Stimulated activated CD4-positive, alpha-beta T cell treated with anti-CD3 and anti-CD28 coated beads, Interleukin-12 subunit alpha, Interleukin-12 subunit beta, amount 100 ng/mL, for 24 hours (primary cell): ENCODE measurements around the gene MTFR1L.
"Not testable (repeated sequence)": the region's sequence is repeated elsewhere in the genome, so short reads cannot be mapped to it uniquely, and the experiment has no call there.

ENCODE experiments used
- DNase-seq, 2 experiments: peaks; one replicate each; pipeline ENCODE4 v3.0.0-alpha.2; 2020; ENCODE audit warnings: low read depth in 2 of 2

MTFR1L gene

DNA sequence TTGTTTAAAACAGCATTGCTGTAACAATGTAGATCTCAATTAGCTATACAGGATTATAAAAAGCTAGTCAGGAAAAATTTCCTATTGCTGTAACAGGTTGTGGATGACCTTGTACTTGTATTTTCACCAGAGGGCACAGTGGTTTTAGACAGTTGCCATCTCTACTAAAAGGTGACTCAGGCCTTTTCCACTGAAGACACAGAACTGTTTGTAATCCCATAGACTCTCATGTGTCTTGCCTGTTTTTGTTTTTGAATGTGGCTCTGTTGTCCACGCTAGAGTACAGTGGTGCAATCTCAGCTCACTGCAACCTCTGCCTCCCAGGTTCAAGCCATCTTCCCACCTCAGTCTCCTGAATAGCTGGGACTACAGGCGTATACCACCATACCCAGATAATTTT lies 5.9 kb downstream of the MTFR1L start:
- DNase-seq = no peak

DNA sequence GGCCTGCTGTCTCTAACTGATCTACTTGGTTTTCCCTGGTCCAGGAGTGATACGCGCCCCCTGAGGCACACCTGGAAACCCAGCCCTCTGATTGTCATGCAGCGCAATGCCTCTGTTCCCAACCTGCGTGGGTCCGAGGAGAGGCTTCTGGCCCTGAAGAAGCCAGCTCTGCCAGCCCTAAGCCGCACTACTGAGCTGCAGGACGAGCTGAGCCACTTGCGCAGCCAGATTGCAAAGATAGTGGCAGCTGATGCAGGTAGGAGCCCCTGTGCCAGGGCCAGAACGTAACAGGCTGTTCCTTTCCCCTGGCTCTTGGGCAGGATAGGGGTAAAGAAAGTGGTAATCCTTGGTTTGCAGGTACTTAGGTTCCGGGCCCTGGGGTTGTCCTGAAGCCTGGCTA lies 6.8 kb downstream of the MTFR1L start:
- no peak for DNase-seq

GRCh38 chr1:25828491-25828890 lies 8.7 kb downstream of the MTFR1L start:
- DNase-seq = no peak

DNA sequence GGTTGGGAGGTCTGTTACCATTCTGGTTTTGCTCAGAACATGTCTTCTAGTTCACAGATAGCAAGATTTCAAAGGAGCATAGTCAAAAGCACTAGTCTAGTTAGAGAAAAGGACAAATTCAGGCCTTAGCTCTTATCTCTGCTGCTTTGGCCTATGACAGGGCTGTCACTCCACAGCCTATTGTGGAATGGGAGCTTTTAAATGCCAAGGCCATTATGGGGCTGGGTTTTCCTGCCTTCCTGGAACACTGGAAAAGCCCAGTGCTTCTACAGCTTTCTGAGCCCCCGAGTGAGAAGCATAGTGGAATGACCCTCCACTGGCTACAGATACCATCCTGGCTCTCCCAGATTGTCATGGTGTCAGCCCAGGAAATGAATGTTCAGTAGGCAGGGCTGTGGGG lies 9.3 kb downstream of the MTFR1L start:
- DNase-seq = no peak

DNA sequence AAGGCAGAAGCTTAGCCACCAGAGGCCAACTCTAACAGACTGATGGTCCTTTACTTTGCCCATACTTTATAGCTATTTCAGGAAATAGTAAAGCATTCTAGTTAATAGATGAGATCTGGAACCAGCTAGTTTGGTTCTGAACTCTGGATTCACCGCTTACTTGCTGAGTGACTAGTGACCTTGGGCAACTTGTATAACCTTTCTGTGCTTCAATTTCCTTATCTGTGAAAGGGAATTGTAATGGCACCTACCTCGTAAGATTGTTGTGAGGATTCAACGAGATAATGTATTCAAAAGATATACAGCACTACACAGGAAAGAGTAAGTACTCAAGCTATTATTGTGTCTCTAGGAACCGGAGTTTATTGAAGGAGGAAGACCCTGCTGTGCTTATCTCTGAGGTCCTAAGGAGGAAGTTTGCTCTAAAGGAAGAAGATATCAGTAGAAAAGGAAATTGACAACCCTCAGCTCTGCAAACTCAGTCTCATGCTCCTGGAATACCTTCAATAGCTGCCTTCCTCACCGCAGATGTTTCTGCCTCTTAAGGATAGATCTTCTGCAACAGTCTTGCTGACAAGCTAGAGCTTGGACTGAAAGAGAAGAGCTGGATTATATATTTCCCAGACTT lies 11.9 kb downstream of the MTFR1L start:
- DNase-seq = no peak

DNA sequence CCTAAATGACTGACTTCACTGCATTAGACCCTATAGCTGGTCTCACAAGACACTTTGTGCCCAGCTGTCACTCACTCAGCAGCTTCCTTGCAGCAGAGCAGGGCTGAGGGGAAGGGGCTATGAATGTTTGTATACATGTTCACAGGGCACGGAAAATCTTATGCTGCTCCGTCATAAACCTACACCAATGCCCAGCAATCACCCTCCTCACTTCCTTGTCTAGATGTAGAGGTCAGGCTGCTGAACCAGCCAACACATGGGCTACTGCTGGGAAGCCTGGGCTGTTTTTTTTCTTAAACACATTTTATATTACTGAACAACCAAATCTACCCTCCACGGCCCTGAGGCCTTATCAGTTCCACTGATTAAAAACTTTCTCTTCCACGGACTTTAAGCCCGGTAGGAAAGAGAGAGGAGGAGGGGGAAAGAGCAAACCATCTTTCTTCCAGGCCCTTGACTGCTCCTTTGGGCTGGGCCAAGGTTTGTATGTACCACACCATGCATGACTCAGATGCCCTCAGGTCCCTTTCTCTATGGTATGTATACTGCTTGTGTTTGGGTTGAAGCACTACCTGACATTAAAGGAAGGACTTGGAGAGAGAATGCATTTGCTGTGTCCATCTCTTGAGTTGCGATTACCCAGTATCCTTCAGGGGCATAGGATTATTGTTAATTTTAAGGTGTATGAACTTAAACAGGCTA lies 12.7 kb downstream of the MTFR1L start:
- no peak for DNase-seq

DNA sequence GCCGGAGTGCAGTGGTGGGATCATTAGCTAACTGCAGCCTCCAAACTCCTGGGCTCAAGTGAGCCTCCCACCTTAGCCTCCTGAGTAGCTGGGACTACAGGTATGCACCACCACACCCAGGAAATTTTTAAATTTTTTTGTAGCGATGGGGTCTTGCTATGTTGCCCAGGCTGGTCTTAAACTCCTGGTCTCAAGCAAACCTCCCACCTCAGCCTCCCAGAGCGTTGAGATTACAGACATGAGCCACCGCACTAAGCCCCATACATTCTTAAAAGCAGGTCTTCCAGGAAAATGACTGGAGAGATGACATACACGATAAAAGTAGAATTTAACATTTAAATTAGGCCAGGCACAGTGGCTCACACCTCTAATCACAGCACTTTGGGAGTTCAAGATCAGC lies 13.4 kb downstream of the MTFR1L start:
- DNase-seq = no peak

GRCh38 chr1:25834894-25835293 lies 15.1 kb downstream of the MTFR1L start:
- no peak for DNase-seq

- no peak for DNase-seq
Measured at GRCh38 chr1:25836695-25837094, 16.9 kb downstream of the MTFR1L start.

- no peak for DNase-seq
Measured at GRCh38 chr1:25837262-25837875, 17.6 kb downstream of the MTFR1L start.

- not testable (repeated sequence) for DNase-seq
Measured at GRCh38 chr1:25839808-25840207, 20.1 kb downstream of the MTFR1L start.

DNA sequence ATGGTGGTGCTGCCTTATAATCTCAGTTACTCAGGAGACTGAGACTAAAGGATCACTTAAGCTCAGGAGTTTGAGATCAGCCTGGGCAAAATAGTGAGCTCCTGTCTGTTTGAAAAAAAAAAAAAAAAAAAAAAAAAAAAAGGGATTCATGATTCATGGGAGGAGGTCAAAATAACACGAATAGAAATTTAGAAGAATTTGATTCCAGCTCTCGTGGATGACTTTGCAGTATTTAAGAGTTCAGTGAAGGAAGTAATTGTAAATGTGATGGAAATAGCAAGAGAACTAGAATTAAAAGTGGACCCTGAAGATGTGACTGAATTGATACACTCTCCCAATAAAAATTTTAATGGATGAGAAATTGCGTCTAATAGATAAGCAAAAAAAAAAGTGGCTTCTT lies 23.7 kb downstream of the MTFR1L start:
- no peak for DNase-seq

- DNase-seq = no peak
Measured at GRCh38 chr1:25844536-25845337, 25.0 kb downstream of the MTFR1L start.

DNA sequence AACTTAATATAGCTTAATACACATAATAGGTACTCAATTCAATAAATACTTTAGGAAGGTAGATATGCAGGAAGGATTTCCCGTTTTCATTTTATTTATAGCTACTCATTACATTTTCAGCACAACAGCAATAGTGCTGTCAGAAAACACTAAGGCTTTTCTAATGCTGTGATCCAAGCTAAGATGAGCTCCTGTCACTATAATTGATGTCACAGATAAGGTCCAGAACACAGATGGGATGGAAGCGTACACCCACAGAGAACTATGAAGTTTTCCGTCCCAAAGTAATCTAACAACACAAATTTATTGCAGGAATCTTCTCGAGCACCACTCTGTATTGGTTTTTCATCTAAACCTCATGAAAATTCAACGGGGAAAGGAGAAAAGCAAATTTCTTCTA lies 25.9 kb downstream of the MTFR1L start:
- no peak for DNase-seq

- DNase-seq = no peak
Measured at GRCh38 chr1:25847929-25848328, 28.2 kb downstream of the MTFR1L start.

DNA sequence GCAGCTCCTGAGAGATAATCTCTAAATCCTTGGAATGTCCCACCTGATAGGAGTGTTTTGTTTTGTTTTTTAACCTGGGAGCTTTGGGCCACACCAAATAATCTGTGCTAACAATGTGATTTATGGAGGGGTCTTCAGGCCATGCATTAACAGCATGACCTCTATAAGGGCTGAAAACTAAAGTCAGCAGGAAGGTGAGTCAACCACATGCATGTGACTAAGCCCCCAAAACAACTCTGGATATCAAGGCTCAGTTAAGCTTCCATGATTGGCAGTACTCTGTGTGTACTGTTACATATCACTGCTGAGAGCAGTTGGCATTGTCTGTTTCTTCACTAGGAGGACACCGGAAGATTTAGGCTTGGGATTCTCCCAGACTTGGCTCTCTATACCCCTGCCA lies 28.8 kb downstream of the MTFR1L start:
- DNase-seq = no peak

DNA sequence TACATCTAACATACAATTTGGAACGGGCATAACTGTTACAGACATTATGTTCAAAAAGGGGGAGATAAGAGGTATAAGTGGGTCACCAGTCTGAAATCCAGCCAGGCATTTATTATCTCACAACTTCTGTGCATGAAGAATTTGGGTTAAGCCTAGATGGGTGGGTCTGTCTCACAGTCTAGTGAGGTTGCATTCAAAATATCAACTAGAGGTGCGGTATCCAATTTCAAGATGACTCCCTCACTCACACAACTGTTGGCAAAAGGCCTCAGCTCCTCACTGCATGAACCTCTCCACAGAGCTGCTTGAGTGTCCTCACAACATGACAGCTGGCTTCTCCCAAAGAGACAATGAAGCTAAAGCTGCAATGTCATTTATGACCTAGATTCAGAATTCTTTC lies 34.8 kb downstream of the MTFR1L start:
- no peak for DNase-seq

GRCh38 chr1:25856856-25857255 lies 37.1 kb downstream of the MTFR1L start:
- no peak for DNase-seq

- no peak for DNase-seq
Measured at GRCh38 chr1:25858494-25858893, 38.7 kb downstream of the MTFR1L start.

GRCh38 chr1:25858906-25859789 lies 39.4 kb downstream of the MTFR1L start, which contains the start of gene AUNIP:
AUNIP (minus strand) TSS chr1:25859457; CDS start chr1:25859357, 100 bp downstream.
- peak; percentile 79 to 87 for DNase-seq
